ENCODE data around the gene SNAI3.

The SNAI3 gene

DNA sequence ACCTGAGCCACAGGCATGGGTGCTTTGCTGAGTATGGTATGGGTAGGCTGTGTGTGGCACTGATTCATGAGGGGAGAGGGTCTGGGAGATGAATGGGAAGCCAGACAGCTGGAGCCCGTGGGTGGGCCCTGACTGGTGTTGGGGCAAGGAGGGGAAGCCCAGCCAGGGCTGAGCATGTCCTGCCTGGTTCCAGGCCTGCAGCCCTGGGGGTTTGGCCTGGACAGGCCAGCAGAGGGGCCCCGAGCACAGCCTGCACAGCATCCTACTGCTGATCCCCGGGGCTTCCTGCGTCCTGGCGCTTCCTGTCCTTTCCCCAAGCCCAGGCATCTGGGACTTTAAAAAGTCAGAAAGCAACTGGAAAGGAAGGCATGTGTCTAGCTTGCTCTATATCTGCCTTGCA, 18.8 kb downstream of the SNAI3 start:
- no peak overlapping the region for H3K4me2 ChIP-seq
- H3K9ac ChIP-seq: no peak overlapping the region
- H3K27ac ChIP-seq: no peak overlapping the region
- no peak overlapping the region for H2AFZ ChIP-seq (ENCODE audit: low read depth)
- H3K36me3 ChIP-seq (ENCODE audit: insufficient read depth): no peaks in the 10 kb centered on the region
- H4K20me1 ChIP-seq (ENCODE audit: insufficient read depth): no peaks in the 10 kb centered on the region
- H3K4me1 ChIP-seq (ENCODE audit: low read depth, poor library complexity, severe bottlenecking): peaks cover 5% of the 10 kb centered on the region
- H3K27me3 ChIP-seq (ENCODE audit: insufficient read depth, low read depth): no peaks in the 10 kb centered on the region
- H3K4me3 ChIP-seq (IDR thresholded peaks at IDR 0.05; ENCODE audit: insufficient read depth, low read depth, low read length): no peak overlapping the region
- H3K79me2 ChIP-seq (ENCODE audit: insufficient read depth, low read depth): no peaks in the 10 kb centered on the region; the same call in 1 of the 2 replicates
- TF ChIP-seq, protein P1, sequence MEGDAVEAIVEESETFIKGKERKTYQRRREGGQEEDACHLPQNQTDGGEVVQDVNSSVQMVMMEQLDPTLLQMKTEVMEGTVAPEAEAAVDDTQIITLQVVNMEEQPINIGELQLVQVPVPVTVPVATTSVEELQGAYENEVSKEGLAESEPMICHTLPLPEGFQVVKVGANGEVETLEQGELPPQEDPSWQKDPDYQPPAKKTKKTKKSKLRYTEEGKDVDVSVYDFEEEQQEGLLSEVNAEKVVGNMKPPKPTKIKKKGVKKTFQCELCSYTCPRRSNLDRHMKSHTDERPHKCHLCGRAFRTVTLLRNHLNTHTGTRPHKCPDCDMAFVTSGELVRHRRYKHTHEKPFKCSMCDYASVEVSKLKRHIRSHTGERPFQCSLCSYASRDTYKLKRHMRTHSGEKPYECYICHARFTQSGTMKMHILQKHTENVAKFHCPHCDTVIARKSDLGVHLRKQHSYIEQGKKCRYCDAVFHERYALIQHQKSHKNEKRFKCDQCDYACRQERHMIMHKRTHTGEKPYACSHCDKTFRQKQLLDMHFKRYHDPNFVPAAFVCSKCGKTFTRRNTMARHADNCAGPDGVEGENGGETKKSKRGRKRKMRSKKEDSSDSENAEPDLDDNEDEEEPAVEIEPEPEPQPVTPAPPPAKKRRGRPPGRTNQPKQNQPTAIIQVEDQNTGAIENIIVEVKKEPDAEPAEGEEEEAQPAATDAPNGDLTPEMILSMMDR (conservative IDR thresholded peaks at IDR 0.05; ENCODE audit: low read depth, low read length): no peak

DNA sequence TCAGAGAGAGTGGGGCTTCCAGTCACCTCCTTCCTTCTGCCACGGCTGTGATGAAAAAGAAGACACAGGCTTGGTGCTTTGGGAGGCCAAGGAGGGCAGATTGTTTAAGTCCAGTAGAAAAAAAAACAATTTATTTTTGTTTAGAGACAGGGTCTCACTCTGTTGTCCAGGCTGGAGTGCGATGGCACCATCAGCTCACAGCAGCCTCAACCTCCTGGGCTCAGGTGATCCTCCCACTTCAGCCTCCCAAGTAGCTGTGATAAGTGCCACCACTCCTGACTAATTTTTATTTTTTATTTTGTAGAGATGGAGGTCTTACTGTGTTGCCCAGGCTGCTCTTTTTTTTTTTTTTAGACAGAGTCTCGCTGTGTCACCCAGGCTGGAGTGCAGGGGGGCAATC, 20.7 kb downstream of the SNAI3 start:
- Histone ChIP-seq H3K27me3 (ENCODE audit: insufficient read depth, low read depth) (no peaks in the 10 kb centered on the region), H3K79me2 (ENCODE audit: insufficient read depth, low read depth) (no peaks in the 10 kb centered on the region; the same call in 1 of the 2 replicates), H3K27ac (no peak overlapping the region), H4K20me1 (ENCODE audit: insufficient read depth) (no peaks in the 10 kb centered on the region), H3K4me1 (ENCODE audit: low read depth, poor library complexity, severe bottlenecking) (peaks cover 11% of the 10 kb centered on the region), H2AFZ (ENCODE audit: low read depth) (no peak overlapping the region), H3K4me2 (no peak overlapping the region), H3K4me3 (IDR thresholded peaks at IDR 0.05; ENCODE audit: insufficient read depth, low read depth, low read length) (no peak overlapping the region), H3K36me3 (ENCODE audit: insufficient read depth) (no peaks in the 10 kb centered on the region), H3K9ac (no peak overlapping the region)
- TF ChIP-seq, protein P1 (conservative IDR thresholded peaks at IDR 0.05; ENCODE audit: low read depth, low read length): no peak

DNA sequence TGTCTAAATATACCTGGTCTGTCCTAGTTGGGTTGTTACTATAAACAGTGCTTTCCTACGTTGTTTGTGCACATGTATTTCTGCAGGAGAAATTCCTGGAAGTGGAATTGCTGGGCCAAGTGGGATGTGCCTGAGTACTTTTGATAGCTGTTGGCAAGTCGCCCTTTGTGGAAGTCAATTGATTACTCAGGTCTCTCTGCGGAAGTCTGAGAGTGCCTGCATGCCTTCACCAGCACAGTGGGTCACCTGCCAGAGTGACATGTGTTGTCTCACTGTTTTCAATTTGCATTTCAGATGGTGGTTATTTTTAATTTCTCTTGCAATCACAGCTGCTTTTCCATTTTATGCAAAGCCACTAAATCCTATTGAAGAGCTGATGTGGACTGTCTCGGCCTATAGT, 21.2 kb downstream of the SNAI3 start:
- Histone ChIP-seq H2AFZ (ENCODE audit: low read depth) (no peak overlapping the region), H3K4me2 (no peak overlapping the region), H3K27me3 (ENCODE audit: insufficient read depth, low read depth) (no peaks in the 10 kb centered on the region), H4K20me1 (ENCODE audit: insufficient read depth) (no peaks in the 10 kb centered on the region), H3K4me3 (IDR thresholded peaks at IDR 0.05; ENCODE audit: insufficient read depth, low read depth, low read length) (no peak overlapping the region), H3K9ac (no peak overlapping the region), H3K4me1 (ENCODE audit: low read depth, poor library complexity, severe bottlenecking) (peaks cover 11% of the 10 kb centered on the region), H3K79me2 (ENCODE audit: insufficient read depth, low read depth) (peaks cover 1% of the 10 kb centered on the region; the same call in 1 of the 2 replicates), H3K27ac (no peak overlapping the region), H3K36me3 (ENCODE audit: insufficient read depth) (no peaks in the 10 kb centered on the region)
- TF ChIP-seq, protein P1 (conservative IDR thresholded peaks at IDR 0.05; ENCODE audit: low read depth, low read length): no peak

GRCh38 chr16:88662843-88663606, 23.3 kb downstream of the SNAI3 start, which contains the start of gene MVD:
Gene MVD (minus strand): TSS chr16:88663091. CDS start chr16:88663080, 11 bp downstream.
- no peaks in the 10 kb centered on the region for H3K27me3 ChIP-seq (ENCODE audit: insufficient read depth, low read depth)
- H4K20me1 ChIP-seq (ENCODE audit: insufficient read depth): no peaks in the 10 kb centered on the region
- H3K4me3 ChIP-seq (IDR thresholded peaks at IDR 0.05; ENCODE audit: insufficient read depth, low read depth, low read length): no peak within 1 kb of the TSS
- H2AFZ ChIP-seq (ENCODE audit: low read depth): peak within 1 kb of the TSS; percentile 88
- peaks cover 10% of the 10 kb centered on the region; the same call in 1 of the 2 replicates for H3K79me2 ChIP-seq (ENCODE audit: insufficient read depth, low read depth)
- H3K9ac ChIP-seq: peak within 1 kb of the TSS; percentile 63
- no peak within 1 kb of the TSS for H3K27ac ChIP-seq
- H3K4me2 ChIP-seq: peak within 1 kb of the TSS; percentile 87
- TF ChIP-seq, protein P1 (conservative IDR thresholded peaks at IDR 0.05; ENCODE audit: low read depth, low read length): no peak; the same call in 1 of the 2 replicates
- H3K36me3 ChIP-seq (ENCODE audit: insufficient read depth): no peaks in the 10 kb centered on the region
- peaks cover 11% of the 10 kb centered on the region for H3K4me1 ChIP-seq (ENCODE audit: low read depth, poor library complexity, severe bottlenecking)

Measured in KMS-11 (cell line).